HEK293 (cell line): ENCODE results near the gene UBR2.

Source experiments
- CTCF ChIA-PET: fragments of 350-600 bp; formaldehyde crosslinking; extraction: SDS; loops from one replicate; lab custom pipeline; 2021; ENCODE audit warnings: antibody characterized with exemption; lab: Yijun Ruan, JAX
- POLR2A ChIA-PET: fragments of 300-600 bp; formaldehyde crosslinking; extraction: SDS; loops from one replicate; lab custom pipeline; 2020; ENCODE audit warnings: antibody characterized with exemption, inconsistent platforms; lab: Yijun Ruan, JAX
- H3K27ac ChIP-seq: fragments of 200-500 bp; sonication (Bioruptor generic); 2 replicates; pipeline ENCODE4 v1.5.1; 2014; ENCODE audit warnings: low read depth, low read length, control low read depth, inconsistent platforms; ENCODE audit errors: extremely low read depth
- H3K36me3 ChIP-seq, 2 experiments: fragments of 200-500 bp in 1 of 2; sonication (Bioruptor generic) in 1 of 2; 1 replicate in 1 of 2; 2 replicates in 1 of 2; pipeline ENCODE4 v1.5.1; 2014 to 2017; ENCODE audit warnings: inconsistent platforms in 2 of 2, low read length in 2 of 2; ENCODE audit not compliant: control insufficient read depth in 2 of 2, insufficient read depth in 1 of 2
- H3K4me1 ChIP-seq: fragments of 200-500 bp; sonication (Bioruptor generic); 2 replicates; pipeline ENCODE4 v1.5.1; 2014; ENCODE audit warnings: mild to moderate bottlenecking, low read length, inconsistent platforms; ENCODE audit not compliant: control insufficient read depth, insufficient read depth
- H3K4me3 ChIP-seq: 2 replicates; pipeline ENCODE4 v1.5.1; 2011; ENCODE audit warnings: low read depth, mild to moderate bottlenecking, control low read depth, low read length, moderate library complexity
- H3K9me3 ChIP-seq: fragments of 200-500 bp; sonication (Bioruptor generic); 2 replicates; pipeline ENCODE4 v1.5.1; 2014; ENCODE audit warnings: low read depth, low read length, inconsistent platforms; ENCODE audit not compliant: control insufficient read depth, insufficient read depth
- HOXD13 ChIP-seq: sonication (generic); formaldehyde crosslinking; IDR thresholded peaks from 2 replicates; pipeline ENCODE4 v1.8.0; 2022; ENCODE audit warnings: missing genetic modification reagents, borderline replicate concordance
- MEIS1 ChIP-seq: sonication (generic); formaldehyde crosslinking; IDR thresholded peaks from 2 replicates; pipeline ENCODE4 v1.8.1; 2022; ENCODE audit warnings: missing genetic modification reagents, mild to moderate bottlenecking, borderline replicate concordance
- OSR2 ChIP-seq: fragments of 450-650 bp; formaldehyde crosslinking; IDR thresholded peaks from 2 replicates; pipeline ENCODE4 v1.5.1; 2016; ENCODE audit warnings: missing biosample characterization, missing genetic modification characterization
- PATZ1 ChIP-seq: fragments of 450-650 bp; formaldehyde crosslinking; IDR thresholded peaks from 2 replicates; pipeline ENCODE4 v1.5.1; 2016; ENCODE audit warnings: missing biosample characterization, missing genetic modification characterization
- PRDM10 ChIP-seq: fragments of 450-650 bp; formaldehyde crosslinking; IDR thresholded peaks from 2 replicates; pipeline ENCODE4 v1.5.1; 2016; ENCODE audit warnings: missing biosample characterization, missing genetic modification characterization
- SP7 ChIP-seq: fragments of 450-650 bp; formaldehyde crosslinking; IDR thresholded peaks from 2 replicates; pipeline ENCODE4 v1.5.1; 2016; ENCODE audit warnings: missing biosample characterization, missing genetic modification characterization
- TSHZ1 ChIP-seq: fragments of 450-650 bp; formaldehyde crosslinking; IDR thresholded peaks from 2 replicates; pipeline ENCODE4 v1.5.1; 2016; ENCODE audit warnings: missing biosample characterization, missing genetic modification characterization, borderline replicate concordance
- ZBTB6 ChIP-seq: fragments of 450-650 bp; formaldehyde crosslinking; IDR thresholded peaks from 2 replicates; pipeline ENCODE4 v1.5.1; 2017; ENCODE audit warnings: missing biosample characterization, missing genetic modification characterization
- ZEB2 ChIP-seq: fragments of 450-650 bp; formaldehyde crosslinking; IDR thresholded peaks from 2 replicates; pipeline ENCODE4 v1.5.1; 2016; ENCODE audit warnings: missing biosample characterization, missing genetic modification characterization
- ZNF335 ChIP-seq: fragments of 450-650 bp; formaldehyde crosslinking; conservative IDR thresholded peaks from 2 replicates; pipeline ENCODE4 v1.5.1; 2016; ENCODE audit warnings: missing biosample characterization, missing genetic modification characterization
- ZNF391 ChIP-seq: fragments of 450-650 bp; formaldehyde crosslinking; IDR thresholded peaks from 2 replicates; pipeline ENCODE4 v1.5.1; 2016; ENCODE audit warnings: low read depth, missing biosample characterization, missing genetic modification characterization, borderline replicate concordance
- ZNF521 ChIP-seq: fragments of 450-650 bp; formaldehyde crosslinking; IDR thresholded peaks from 2 replicates; pipeline ENCODE4 v1.5.1; 2017; ENCODE audit warnings: missing biosample characterization, mild to moderate bottlenecking, missing genetic modification characterization
- ZNF548 ChIP-seq: fragments of 450-650 bp; formaldehyde crosslinking; IDR thresholded peaks from 2 replicates; pipeline ENCODE4 v1.5.1; 2016; ENCODE audit warnings: missing biosample characterization, missing genetic modification characterization
- ZNF629 ChIP-seq: fragments of 450-650 bp; formaldehyde crosslinking; IDR thresholded peaks from 2 replicates; pipeline ENCODE4 v1.5.1; 2017; ENCODE audit warnings: missing biosample characterization, missing genetic modification characterization
- ZNF660 ChIP-seq: fragments of 450-650 bp; IDR thresholded peaks from 2 replicates; pipeline ENCODE4 v1.5.1; 2018; ENCODE audit warnings: missing biosample characterization, mild to moderate bottlenecking, missing genetic modification characterization
- ZSCAN30 ChIP-seq: fragments of 450-650 bp; IDR thresholded peaks from 2 replicates; pipeline ENCODE4 v1.5.1; 2018; ENCODE audit warnings: missing biosample characterization, mild to moderate bottlenecking, missing genetic modification characterization, moderate library complexity
- TF ChIP-seq, protein P1 (sequence below): fragments of 450-650 bp; formaldehyde crosslinking; IDR thresholded peaks from 2 replicates; pipeline ENCODE4 v1.5.1; 2017; ENCODE audit warnings: missing biosample characterization, missing genetic modification characterization

The UBR2 gene

GRCh38 chr6:42740725-42741124 is 176.9 kb downstream of the UBR2 start:
- TF ChIP-seq ZNF391 (tag by site-specific recombination) (no peak), HOXD13 (CRISPR knock-in tag) (no peak), ZSCAN30 (tag by site-specific recombination) (peak; percentile 39; the same call in 1 of the 2 replicates), ZNF629 (tag by site-specific recombination) (no peak), ZNF521 (tag by site-specific recombination) (no peak)
- TF ChIP-seq, all 188 proteins: peak for 1
- H3K4me1 ChIP-seq = peaks cover 15% of the 10 kb centered on the region
- H3K36me3 ChIP-seq = peaks cover 0 to 5% of the 10 kb centered on the region in 2 experiments; a peak in 1 of 3 replicates
- H3K4me3 ChIP-seq = no peak overlapping the region
- H3K9me3 ChIP-seq = no peaks in the 10 kb centered on the region
- H3K27ac ChIP-seq = no peak overlapping the region
- CTCF ChIA-PET = interaction anchor here (0.6 to 2.4 kb wide), 3 partner anchors 13 to 766 kb away, joined by 3 to 9 read pairs (median 4); no protein-coding TSS in a partner anchor
- POLR2A ChIA-PET = interaction anchor here (0.5 to 1.0 kb wide), 5 partner anchors 12 to 149 kb away, joined by 3 to 7 read pairs (median 4); no protein-coding TSS in a partner anchor

DNA sequence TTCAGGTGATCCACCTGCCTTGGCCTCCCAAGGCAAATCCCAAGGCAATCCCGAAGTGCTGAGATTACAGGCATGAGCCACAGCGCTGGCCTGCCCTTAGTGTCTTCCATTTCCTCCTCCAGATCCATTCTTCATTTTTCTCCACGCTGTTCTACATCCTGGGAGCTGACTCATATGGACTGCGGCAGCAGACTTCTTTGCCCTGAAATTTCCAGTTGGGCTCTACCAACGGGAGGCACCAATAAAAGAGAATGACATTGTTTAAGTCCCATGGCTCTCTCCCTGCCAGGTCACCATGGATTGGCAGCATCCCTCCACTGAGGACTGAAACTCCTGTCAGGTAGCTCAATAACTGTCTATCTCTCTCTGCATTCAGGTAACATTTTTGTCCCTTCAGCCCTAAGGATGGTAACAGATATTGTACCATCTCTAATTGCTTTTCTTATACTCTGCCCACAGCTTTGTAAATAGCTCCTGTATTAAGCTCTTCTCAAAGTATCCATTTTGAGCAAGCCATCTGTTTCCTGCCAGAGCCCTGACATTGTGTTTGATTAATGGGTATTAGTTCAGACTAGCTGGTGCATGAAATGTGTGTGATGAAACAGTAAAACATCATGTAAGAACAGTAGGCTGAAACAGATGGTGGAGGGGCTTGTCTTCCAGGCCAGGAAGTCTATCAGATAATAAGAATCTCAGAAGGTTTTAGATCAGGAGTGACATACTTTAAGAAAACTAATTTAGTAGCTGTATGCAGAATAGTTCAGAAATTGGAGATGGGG is 178.5 kb downstream of the UBR2 start:
- ChIA-PET CTCF (interaction anchor here (0.5 to 2.4 kb wide), 9 partner anchors 16 to 136 kb away, joined by 3 to 11 read pairs (median 4); no protein-coding TSS in a partner anchor), POLR2A (interaction anchor here (1.0 to 9.3 kb wide), 2 partner anchors 43 to 137 kb away, joined by 4 to 316 read pairs; partner anchors contain the start of genes BICRAL and RPL7L1)
- Histone ChIP-seq H3K36me3 (peaks cover 0 to 5% of the 10 kb centered on the region in 2 experiments; a peak in 1 of 3 replicates), H3K4me3 (no peak overlapping the region), H3K4me1 (peaks cover 15% of the 10 kb centered on the region), H3K27ac (no peak overlapping the region), H3K9me3 (no peaks in the 10 kb centered on the region)
- TF ChIP-seq ZNF660 (tag by site-specific recombination) (no peak), ZNF335 (tag by site-specific recombination) (peak; percentile 22; the same call in 1 of the 2 replicates), ZNF548 (tag by site-specific recombination) (no peak), SP7 (tag by site-specific recombination) (peak; percentile 77), OSR2 (tag by site-specific recombination) (peak; percentile 62), PRDM10 (tag by site-specific recombination) (peak; percentile 91), ZBTB6 (tag by site-specific recombination) (no peak), MEIS1 (CRISPR knock-in tag) (0 out of 2 replicates have a peak, but pooled peaks have one; percentile 25), ZEB2 (tag by site-specific recombination) (0 out of 2 replicates have a peak, but pooled peaks have one; percentile 7), TSHZ1 (peak; percentile 39; the same call in 1 of the 2 replicates), PATZ1 (tag by site-specific recombination) (no peak)
- TF ChIP-seq, protein P1, sequence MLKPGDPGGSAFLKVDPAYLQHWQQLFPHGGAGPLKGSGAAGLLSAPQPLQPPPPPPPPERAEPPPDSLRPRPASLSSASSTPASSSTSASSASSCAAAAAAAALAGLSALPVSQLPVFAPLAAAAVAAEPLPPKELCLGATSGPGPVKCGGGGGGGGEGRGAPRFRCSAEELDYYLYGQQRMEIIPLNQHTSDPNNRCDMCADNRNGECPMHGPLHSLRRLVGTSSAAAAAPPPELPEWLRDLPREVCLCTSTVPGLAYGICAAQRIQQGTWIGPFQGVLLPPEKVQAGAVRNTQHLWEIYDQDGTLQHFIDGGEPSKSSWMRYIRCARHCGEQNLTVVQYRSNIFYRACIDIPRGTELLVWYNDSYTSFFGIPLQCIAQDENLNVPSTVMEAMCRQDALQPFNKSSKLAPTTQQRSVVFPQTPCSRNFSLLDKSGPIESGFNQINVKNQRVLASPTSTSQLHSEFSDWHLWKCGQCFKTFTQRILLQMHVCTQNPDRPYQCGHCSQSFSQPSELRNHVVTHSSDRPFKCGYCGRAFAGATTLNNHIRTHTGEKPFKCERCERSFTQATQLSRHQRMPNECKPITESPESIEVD (tag by site-specific recombination) = 0 out of 2 replicates have a peak, but pooled peaks have one; percentile 25
